H9 (cell line): Measurements from ENCODE around the gene TMEM125. TPM values are rescaled to one million over a fixed set of nuclear protein-coding genes. Genes with fewer than 3 reads are reported as not detected.

ENCODE experiments used
- DNase-seq: peaks from one replicate; pipeline ENCODE4 v3.0.0-alpha.2; 2017
- H2AFZ ChIP-seq: one replicate; pipeline ENCODE4 v1.6.1; 2013; ENCODE audit warnings: mild to moderate bottlenecking, low read length, control low read depth, moderate library complexity
- H2AK5ac ChIP-seq: 2 replicates; pipeline ENCODE4 v1.6.1; 2013; ENCODE audit warnings: low read length, control low read depth, mixed read lengths; ENCODE audit not compliant: insufficient read length
- H2BK120ac ChIP-seq: one replicate; pipeline ENCODE4 v1.6.1; 2013; ENCODE audit warnings: low read depth, mild to moderate bottlenecking, low read length, control low read depth, inconsistent platforms; ENCODE audit not compliant: poor library complexity, severe bottlenecking
- H2BK12ac ChIP-seq: 2 replicates; pipeline ENCODE4 v1.6.1; 2013; ENCODE audit warnings: low read length, control low read depth, mixed read lengths, low read depth; ENCODE audit not compliant: insufficient read length
- H2BK15ac ChIP-seq: 2 replicates; pipeline ENCODE4 v1.6.1; 2013; ENCODE audit warnings: low read depth, low read length, control low read depth
- H2BK20ac ChIP-seq: one replicate; pipeline ENCODE4 v1.6.1; 2013; ENCODE audit warnings: low read depth, mild to moderate bottlenecking, low read length, control low read depth, inconsistent platforms; ENCODE audit not compliant: poor library complexity, severe bottlenecking
- H2BK5ac ChIP-seq: 2 replicates; pipeline ENCODE4 v1.6.1; 2013; ENCODE audit warnings: low read length, control low read depth, mixed read lengths; ENCODE audit not compliant: insufficient read length
- H3K14ac ChIP-seq: 2 replicates; pipeline ENCODE4 v1.6.1; 2013; ENCODE audit warnings: low read length, control low read depth; ENCODE audit not compliant: insufficient read depth
- H3K18ac ChIP-seq: 2 replicates; pipeline ENCODE4 v1.6.1; 2013; ENCODE audit warnings: low read depth, mild to moderate bottlenecking, mixed read lengths, low read length, control low read depth; ENCODE audit not compliant: insufficient read length
- H3K23ac ChIP-seq: 2 replicates; pipeline ENCODE4 v1.6.1; 2013; ENCODE audit warnings: low read length, control low read depth, mixed read lengths, low read depth; ENCODE audit not compliant: insufficient read length
- H3K23me2 ChIP-seq: 2 replicates; pipeline ENCODE4 v1.6.1; 2013; ENCODE audit warnings: low read depth, mild to moderate bottlenecking, mixed read lengths, low read length, control low read depth; ENCODE audit not compliant: insufficient read length, poor library complexity, severe bottlenecking
- H3K27ac ChIP-seq: 2 replicates; pipeline ENCODE4 v1.5.1; 2013; ENCODE audit warnings: low read length, control low read depth, mixed read lengths, low read depth; ENCODE audit not compliant: insufficient read length
- H3K27me3 ChIP-seq: 2 replicates; pipeline ENCODE4 v1.6.1; 2013; ENCODE audit warnings: low read length, control low read depth, inconsistent platforms; ENCODE audit not compliant: insufficient read depth
- H3K4ac ChIP-seq: 2 replicates; pipeline ENCODE4 v1.6.1; 2013; ENCODE audit warnings: low read depth, mild to moderate bottlenecking, control low read depth, inconsistent platforms, low read length, moderate library complexity
- H3K4me1 ChIP-seq: 2 replicates; pipeline ENCODE4 v1.6.1; 2013; ENCODE audit warnings: low read length, control low read depth, inconsistent platforms; ENCODE audit not compliant: insufficient read depth
- H3K4me2 ChIP-seq: 2 replicates; pipeline ENCODE4 v1.6.1; 2013; ENCODE audit warnings: low read length, control low read depth, mixed read lengths; ENCODE audit not compliant: insufficient read length, insufficient read depth
- H3K56ac ChIP-seq: 2 replicates; pipeline ENCODE4 v1.6.1; 2013; ENCODE audit warnings: low read depth, mild to moderate bottlenecking, mixed read lengths, low read length, control low read depth; ENCODE audit not compliant: insufficient read length
- H3K79me1 ChIP-seq: 2 replicates; pipeline ENCODE4 v1.6.1; 2013; ENCODE audit warnings: low read depth, mild to moderate bottlenecking, moderate library complexity, low read length, control low read depth, inconsistent platforms; ENCODE audit not compliant: insufficient read depth, poor library complexity, severe bottlenecking
- H3K79me2 ChIP-seq: 2 replicates; pipeline ENCODE4 v1.6.1; 2013; ENCODE audit warnings: low read length, control low read depth, inconsistent platforms; ENCODE audit not compliant: insufficient read depth
- H3K9ac ChIP-seq: 2 replicates; pipeline ENCODE4 v1.6.1; 2013; ENCODE audit warnings: low read length, control low read depth, mixed read lengths; ENCODE audit not compliant: insufficient read length; ENCODE audit errors: extremely low read depth
- H3K9me3 ChIP-seq: one replicate; pipeline ENCODE4 v1.6.1; 2013; ENCODE audit warnings: low read depth, low read length, inconsistent platforms; ENCODE audit not compliant: control insufficient read depth
- H3T11ph ChIP-seq: one replicate; pipeline ENCODE4 v1.6.1; 2013; ENCODE audit warnings: mild to moderate bottlenecking, low read length, control low read depth, inconsistent platforms
- H4K20me1 ChIP-seq: one replicate; pipeline ENCODE4 v1.6.1; 2013; ENCODE audit not compliant: control insufficient read depth, insufficient read length, insufficient read depth
- H4K5ac ChIP-seq: 2 replicates; pipeline ENCODE4 v1.6.1; 2013; ENCODE audit warnings: low read depth, mild to moderate bottlenecking, mixed read lengths, low read length, control low read depth; ENCODE audit not compliant: insufficient read length
- H4K8ac ChIP-seq: replicated peaks from 2 replicates; pipeline ENCODE4 v1.6.1; 2013; ENCODE audit warnings: low read length, control low read depth, mixed read lengths, low read depth; ENCODE audit not compliant: insufficient read length
- H4K91ac ChIP-seq: 2 replicates; pipeline ENCODE4 v1.6.1; 2013; ENCODE audit warnings: low read depth, mild to moderate bottlenecking, moderate library complexity, mixed read lengths, low read length, control low read depth; ENCODE audit not compliant: insufficient read length
- H3K27ac Mint-ChIP-seq, 3 experiments: 2 replicates in 2 of 3; 3 replicates in 1 of 3; pipeline ENCODE4 v1.8.0; 2020 to 2021; ENCODE audit warnings: mixed read lengths in 3 of 3, mild to moderate bottlenecking in 1 of 3, moderate library complexity in 1 of 3
- H3K27me3 Mint-ChIP-seq: 2 replicates; pipeline ENCODE4 v1.8.0; 2021; ENCODE audit warnings: low read depth, mild to moderate bottlenecking, moderate library complexity, mixed read lengths
- H3K36me3 Mint-ChIP-seq, 3 experiments: 2 replicates in 2 of 3; 3 replicates in 1 of 3; pipeline ENCODE4 v1.8.0; 2020 to 2021; ENCODE audit warnings: low read depth in 3 of 3, mixed read lengths in 3 of 3; ENCODE audit not compliant: insufficient read depth in 1 of 3
- H3K4me1 Mint-ChIP-seq, 2 experiments: 2 replicates each; pipeline ENCODE4 v1.8.0; 2020; ENCODE audit warnings: mixed read lengths in 2 of 2
- H3K4me3 Mint-ChIP-seq, 2 experiments: 2 replicates in 1 of 2; 3 replicates in 1 of 2; pipeline ENCODE4 v1.8.0; 2020 to 2021; ENCODE audit warnings: mild to moderate bottlenecking in 2 of 2, mixed read lengths in 2 of 2, moderate library complexity in 1 of 2
- H3K9me3 Mint-ChIP-seq, 2 experiments: 2 replicates in 1 of 2; 3 replicates in 1 of 2; pipeline ENCODE4 v1.8.0; 2020; ENCODE audit warnings: mild to moderate bottlenecking in 2 of 2, mixed read lengths in 2 of 2, moderate library complexity in 1 of 2
- CTCF ChIP-seq: fragments of 200-600 bp; sonication (generic); conservative IDR thresholded peaks from 3 replicates; pipeline ENCODE4 v1.8.0; 2021; ENCODE audit warnings: antibody characterized with exemption, mild to moderate bottlenecking
- WGBS: extraction: QIAGEN DNeasy Blood & Tissue Kit; methylation state at CpG from one replicate; pipeline ENCODE4 v1.1.7; 2013; ENCODE audit warnings: missing lambda C conversion rate, low lambda C conversion rate, mixed read lengths; ENCODE audit not compliant: insufficient read length; ENCODE audit errors: extremely low coverage; 5-methylcytosine and 5-hydroxymethylcytosine counted together
- total RNA-seq: library from RNA; stranded (reverse); gene quantifications from 2 replicates; pipeline ENCODE4 v1.2.1, GENCODE V29; 2021

Gene TMEM125
- total RNA-seq, 1 experiment from 2014 or later, result 19.6 TPM

- Mint-ChIP-seq H3K4me1 (no peaks in the 10 kb centered on the region), H3K4me3 (no peak overlapping the region)
- WGBS, result no CpG with 5 or more reads among the region's 5 CpGs
Measured at GRCh38 chr1:43251024-43251423, 18.8 kb upstream of the TMEM125 start.

More at GRCh38 chr1:43251024-43251423, 18.8 kb upstream of the TMEM125 start:
- H4K20me1 ChIP-seq, result no peaks in the 10 kb centered on the region
- H3K56ac ChIP-seq, result no peak overlapping the region
- no peak overlapping the region for H2AFZ ChIP-seq
- no peak overlapping the region for H3K14ac ChIP-seq
- Mint-ChIP-seq H3K27ac (no peak overlapping the region), H3K9me3 (peaks cover 52 to 56% of the 10 kb centered on the region in 2 experiments), H3K36me3 (peaks cover 9 to 19% (median 12%) of the 10 kb centered on the region in 3 experiments), H3K27me3 (peaks cover 20% of the 10 kb centered on the region)
- H2AK5ac ChIP-seq, result no peak overlapping the region
- no peaks in the 10 kb centered on the region for H3K79me1 ChIP-seq
- H2BK5ac ChIP-seq, result no peak overlapping the region
- no peak overlapping the region for H2BK15ac ChIP-seq
- no peak overlapping the region for H4K8ac ChIP-seq
- TF ChIP-seq CTCF, result no peak
- H3K9ac ChIP-seq, result no peak overlapping the region
- no peak overlapping the region for H4K5ac ChIP-seq
- H4K91ac ChIP-seq, result no peak overlapping the region
- H3K79me2 ChIP-seq, result no peaks in the 10 kb centered on the region
- H2BK120ac ChIP-seq, result no peak overlapping the region
- no peak overlapping the region for H2BK12ac ChIP-seq
- no peaks in the 10 kb centered on the region for H3K23me2 ChIP-seq
- peaks cover 25% of the 10 kb centered on the region for H3K9me3 ChIP-seq
- no peak for DNase-seq
- H3K23ac ChIP-seq, result no peak overlapping the region
- no peak overlapping the region for H2BK20ac ChIP-seq
- H3K18ac ChIP-seq, result no peak overlapping the region
- no peak overlapping the region for H3K4ac ChIP-seq
- no peak overlapping the region for H3T11ph ChIP-seq
- no peaks in the 10 kb centered on the region for H3K27me3 ChIP-seq
- no peak overlapping the region for H3K4me2 ChIP-seq
- H3K4me1 ChIP-seq, result no peaks in the 10 kb centered on the region
- no peak overlapping the region for H3K27ac ChIP-seq
